GM23338 (cell line): ENCODE results near the gene PRKCH.

Source experiments
- CREB1 ChIP-seq: fragments of 250-450 bp; sonication (Bioruptor Pico); IDR thresholded peaks from 2 replicates; pipeline ENCODE4 v1.5.0; 2020; ENCODE audit warnings: low read depth, mild to moderate bottlenecking, moderate library complexity
- CTCF ChIP-seq, 2 experiments: fragments of 200-600 bp in 1 of 2; sonication (generic) in 1 of 2; conservative IDR thresholded peaks; 2 replicates each; pipeline versions ENCODE4 v1.5.1 to v1.6.1; 2016 to 2017; ENCODE audit warnings: antibody characterized with exemption in 2 of 2, low read depth in 2 of 2, mild to moderate bottlenecking in 2 of 2, moderate library complexity in 1 of 2
- EZH2 ChIP-seq: fragments of 200-600 bp; sonication (generic); IDR thresholded peaks from one replicate; pipeline ENCODE4 v1.8.0; 2017; ENCODE audit warnings: antibody characterized with exemption, mild to moderate bottlenecking, low read depth; ENCODE audit not compliant: unreplicated experiment
- EZH2phosphoT487 ChIP-seq: fragments of 200-600 bp; sonication (generic); IDR thresholded peaks from one replicate; pipeline ENCODE4 v1.8.1; 2018; ENCODE audit warnings: antibody characterized with exemption; ENCODE audit not compliant: unreplicated experiment
- JUNB ChIP-seq: IDR thresholded peaks from one replicate; pipeline ENCODE4 v1.6.1; 2016; ENCODE audit warnings: antibody characterized with exemption; ENCODE audit not compliant: unreplicated experiment
- POLR2AphosphoS5 ChIP-seq: IDR thresholded peaks from 2 replicates; pipeline ENCODE4 v1.6.1; 2016; ENCODE audit warnings: antibody characterized with exemption, low read depth
- REST ChIP-seq: IDR thresholded peaks from one replicate; pipeline ENCODE4 v1.6.1; 2018; ENCODE audit warnings: antibody characterized with exemption; ENCODE audit not compliant: unreplicated experiment

- no peak for TF ChIP-seq CTCF (conservative IDR thresholded peaks at IDR 0.05; ENCODE audit: low read depth in 2 of 2)
- no peak for TF ChIP-seq POLR2AphosphoS5
- no peak for TF ChIP-seq EZH2phosphoT487
- TF ChIP-seq REST: no peak
- no peak for TF ChIP-seq CREB1 (CRISPR knock-in tag)
- no peak for TF ChIP-seq EZH2
- TF ChIP-seq JUNB: no peak
These were observed 198.4 kb downstream of the PRKCH start for GRCh38 chr14:61519735-61520134.
